HS-5 (cell line): Measurements from ENCODE around the gene ABCB9.
A peak's percentile ranks its signal among the peaks of the same experiment; 100 is the strongest.

Experiments
- DNase-seq: peaks from one replicate; pipeline ENCODE4 v3.0.0-alpha.2; 2012; ENCODE audit warnings: low read depth

ABCB9 gene

GRCh38 chr12:122981587-122982476, 15.6 kb upstream of the ABCB9 start:
- DNase-seq: no peak

GRCh38 chr12:122981036-122981471, 14.8 kb upstream of the ABCB9 start:
- no peak for DNase-seq

- DNase-seq: no peak
Measured at GRCh38 chr12:122980183-122981035, 14.1 kb upstream of the ABCB9 start, which contains the start of gene ARL6IP4. TSS of gene ARL6IP4 (plus strand) at chr12:122980681. CDS start at chr12:122981140, 459 bp downstream.

- DNase-seq: no peak
Measured at GRCh38 chr12:122979908-122980182, 13.6 kb upstream of the ABCB9 start.

- DNase-seq: no peak
Measured at GRCh38 chr12:122979001-122979907, 13.0 kb upstream of the ABCB9 start.

GRCh38 chr12:122978507-122978955, 12.3 kb upstream of the ABCB9 start:
- DNase-seq: no peak

- DNase-seq: no peak
Measured at GRCh38 chr12:122977655-122978392, 11.6 kb upstream of the ABCB9 start.

GRCh38 chr12:122977153-122977552, 10.9 kb upstream of the ABCB9 start:
- no peak for DNase-seq

- DNase-seq: no peak
Measured at GRCh38 chr12:122976648-122976975, 10.3 kb upstream of the ABCB9 start.

- DNase-seq: no peak
Measured at GRCh38 chr12:122975790-122976647, 9.8 kb upstream of the ABCB9 start.

GRCh38 chr12:122974892-122975789, 8.9 kb upstream of the ABCB9 start, which contains the start of gene OGFOD2:
TSS of gene OGFOD2 (plus strand) at chr12:122975244. CDS start at chr12:122975252, 8 bp downstream.
- DNase-seq: peak; percentile 70

- peak; percentile 94 for DNase-seq
Measured at GRCh38 chr12:122974274-122974891, 8.1 kb upstream of the ABCB9 start.

- no peak for DNase-seq
Measured at GRCh38 chr12:122969676-122970075, 3.4 kb upstream of the ABCB9 start.

- DNase-seq: no peak
Measured at GRCh38 chr12:122968104-122968503, 1.8 kb upstream of the ABCB9 start.

GRCh38 chr12:122966743-122967550, 684 bp upstream of the ABCB9 start:
- no peak for DNase-seq

GRCh38 chr12:122965321-122965751, 927 bp downstream of the ABCB9 start:
- no peak for DNase-seq

- no peak for DNase-seq
Measured at GRCh38 chr12:122964439-122965257, 1.6 kb downstream of the ABCB9 start.
